Esophagus squamous epithelium (tissue), 4 donors: ENCODE results near the gene SECISBP2.

Experiments used
- POLR2A ChIP-seq, 4 donors: fragments of 450-650 bp; IDR thresholded peaks; one replicate each; pipeline ENCODE4 v1.6.1; 2017; ENCODE audit warnings: antibody characterized with exemption in 4 of 4, mild to moderate bottlenecking in 4 of 4, moderate library complexity in 3 of 4
- TF ChIP-seq, protein P1 (sequence below), 6 experiments: fragments of 450-650 bp in 4 of 6; fragments of 200-600 bp in 2 of 6; sonication (generic) in 2 of 6; IDR thresholded peaks; one replicate each; pipeline ENCODE4 v1.5.1; 2016 to 2019; ENCODE audit warnings: antibody characterized with exemption in 6 of 6, mild to moderate bottlenecking in 4 of 6, moderate library complexity in 4 of 6

DNA sequence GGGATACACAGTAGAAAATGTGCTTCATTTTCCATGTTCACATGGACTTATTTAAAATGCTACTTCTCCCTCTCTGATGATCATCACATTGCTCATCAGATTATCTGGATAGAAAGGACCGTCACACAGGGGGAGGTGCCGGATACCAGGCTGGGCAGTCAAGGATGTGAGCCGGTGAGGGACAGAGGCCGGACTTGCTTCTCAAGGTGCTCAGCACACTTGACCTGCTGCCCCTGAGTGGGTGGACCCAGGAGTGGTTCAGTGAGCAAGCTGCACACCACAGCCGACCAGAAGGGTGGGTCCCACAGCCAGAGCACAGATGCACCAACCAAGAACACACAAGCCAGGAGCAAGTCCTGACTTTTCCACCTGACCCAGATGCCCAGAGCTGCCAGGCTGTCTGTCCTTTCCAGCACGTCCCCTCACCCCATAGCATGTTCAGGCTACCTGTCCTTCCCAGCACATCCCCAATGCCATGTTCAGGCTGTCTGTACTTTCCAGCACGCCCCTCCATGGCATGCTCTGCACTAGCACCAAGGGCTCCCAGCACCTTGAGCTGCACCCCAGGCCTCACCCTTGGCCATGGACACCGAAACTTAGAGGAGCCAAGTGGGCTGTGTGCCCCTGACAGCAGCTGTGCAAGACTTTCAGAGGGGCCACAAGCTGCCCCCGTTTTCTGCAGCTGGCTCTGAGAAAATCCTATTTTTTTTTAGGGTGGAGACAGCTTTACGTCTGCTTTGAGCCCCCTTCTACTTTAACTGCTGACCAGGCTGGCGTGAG lies 77.8 kb downstream of the SECISBP2 start:
- TF ChIP-seq POLR2A (IDR thresholded peaks at IDR 0.05) = no peak
- TF ChIP-seq, protein P1, sequence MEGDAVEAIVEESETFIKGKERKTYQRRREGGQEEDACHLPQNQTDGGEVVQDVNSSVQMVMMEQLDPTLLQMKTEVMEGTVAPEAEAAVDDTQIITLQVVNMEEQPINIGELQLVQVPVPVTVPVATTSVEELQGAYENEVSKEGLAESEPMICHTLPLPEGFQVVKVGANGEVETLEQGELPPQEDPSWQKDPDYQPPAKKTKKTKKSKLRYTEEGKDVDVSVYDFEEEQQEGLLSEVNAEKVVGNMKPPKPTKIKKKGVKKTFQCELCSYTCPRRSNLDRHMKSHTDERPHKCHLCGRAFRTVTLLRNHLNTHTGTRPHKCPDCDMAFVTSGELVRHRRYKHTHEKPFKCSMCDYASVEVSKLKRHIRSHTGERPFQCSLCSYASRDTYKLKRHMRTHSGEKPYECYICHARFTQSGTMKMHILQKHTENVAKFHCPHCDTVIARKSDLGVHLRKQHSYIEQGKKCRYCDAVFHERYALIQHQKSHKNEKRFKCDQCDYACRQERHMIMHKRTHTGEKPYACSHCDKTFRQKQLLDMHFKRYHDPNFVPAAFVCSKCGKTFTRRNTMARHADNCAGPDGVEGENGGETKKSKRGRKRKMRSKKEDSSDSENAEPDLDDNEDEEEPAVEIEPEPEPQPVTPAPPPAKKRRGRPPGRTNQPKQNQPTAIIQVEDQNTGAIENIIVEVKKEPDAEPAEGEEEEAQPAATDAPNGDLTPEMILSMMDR (IDR thresholded peaks at IDR 0.05) = no peak
